A549 (cell line): ENCODE data around the gene PARP1. TPM values are rescaled to one million over a fixed set of nuclear protein-coding genes. Genes with fewer than 3 reads are reported as not detected.

Experiments used
- ATAC-seq, 2 experiments: fragments of 200-7000 bp in 1 of 2; fragments of >200 bp in 1 of 2; cut with Nextera tagmentation in 1 of 2; cut with Tn5 transposase in 1 of 2; 3 replicates each; pipeline versions ENCODE4 v1.8.0 to v1.9.1; 2018 to 2020; ENCODE audit warnings: mild to moderate bottlenecking in 1 of 2, moderate library complexity in 1 of 2
- CTCF ChIA-PET: fragments of 300-600 bp; sonication (Branson Sonifier 250); formaldehyde crosslinking; extraction: SDS; loops from one replicate; lab custom pipeline; 2021; ENCODE audit warnings: antibody characterized with exemption, inconsistent platforms; lab: Yijun Ruan, JAX
- POLR2A ChIA-PET: fragments of 350-600 bp; formaldehyde crosslinking; extraction: SDS; loops from one replicate; lab custom pipeline; 2021; ENCODE audit warnings: antibody characterized with exemption, inconsistent platforms; lab: Yijun Ruan, JAX
- DNase-seq, 2 experiments: peaks; one replicate each; pipeline versions ENCODE4 v3.0.0 to v3.0.0-alpha.2; 2011 to 2016; ENCODE audit warnings: low read depth in 1 of 2, low spot score in 1 of 2
- FAIRE-seq: peaks from 2 replicates; lab custom pipeline; 2011; peaks lifted over from hg19 to GRCh38; lab: Jason Lieb, UNC
- H3K27ac ChIP-seq, 2 experiments: fragments of >200 bp; sonication (Bioruptor Twin); formaldehyde crosslinking; 3 replicates each; pipeline ENCODE4 v1.5.1; 2016 to 2017
- H3K4me1 ChIP-seq: fragments of >200 bp; sonication (Bioruptor Twin); formaldehyde crosslinking; 3 replicates; pipeline ENCODE4 v1.6.1; 2016
- H3K4me2 ChIP-seq: fragments of >200 bp; sonication (Bioruptor Twin); formaldehyde crosslinking; 3 replicates; pipeline ENCODE4 v1.6.1; 2016
- H3K4me3 ChIP-seq: fragments of >200 bp; sonication (Bioruptor Twin); formaldehyde crosslinking; 3 replicates; pipeline ENCODE4 v1.5.1; 2016
- H3K9me3 ChIP-seq: fragments of >200 bp; sonication (Bioruptor Twin); formaldehyde crosslinking; 3 replicates; pipeline ENCODE4 v1.6.1; 2016
- BHLHE40 ChIP-seq: IDR thresholded peaks from 2 replicates; pipeline ENCODE4 v1.6.1; 2012; ENCODE audit warnings: low read depth, low read length, inconsistent platforms
- CBX2 ChIP-seq: fragments of 200-600 bp; sonication (generic); IDR thresholded peaks from 2 replicates; pipeline ENCODE4 v1.6.1; 2016; ENCODE audit warnings: low read depth, mild to moderate bottlenecking, borderline replicate concordance
- CBX8 ChIP-seq: fragments of 200-600 bp; sonication (generic); IDR thresholded peaks from 2 replicates; pipeline ENCODE4 v1.6.1; 2016
- CHD2 ChIP-seq: fragments of 150-350 bp; IDR thresholded peaks from 2 replicates; pipeline ENCODE4 v1.6.1; 2014; ENCODE audit warnings: low read length; ENCODE audit not compliant: partially characterized antibody
- CHD4 ChIP-seq: fragments of 200-600 bp; sonication (generic); IDR thresholded peaks from 2 replicates; pipeline ENCODE4 v1.6.1; 2016; ENCODE audit warnings: antibody characterized with exemption, mild to moderate bottlenecking, borderline replicate concordance
- EHF ChIP-seq: fragments of 250-450 bp; sonication (Bioruptor Pico); IDR thresholded peaks from 2 replicates; pipeline ENCODE4 v1.5.0; 2020; ENCODE audit warnings: mild to moderate bottlenecking
- ESRRA ChIP-seq: fragments of 150-350 bp; IDR thresholded peaks from 2 replicates; pipeline ENCODE4 v1.6.1; 2014; ENCODE audit warnings: mild to moderate bottlenecking, low read length, borderline replicate concordance
- FOSB ChIP-seq: fragments of 250-450 bp; sonication (Bioruptor Pico); IDR thresholded peaks from 2 replicates; pipeline ENCODE4 v1.5.0; 2020; ENCODE audit warnings: mild to moderate bottlenecking, moderate library complexity
- HDAC2 ChIP-seq: fragments of 200-600 bp; sonication (generic); IDR thresholded peaks from 2 replicates; pipeline ENCODE4 v1.6.1; 2016
- HOXB13 ChIP-seq: fragments of 250-450 bp; sonication (Bioruptor Pico); IDR thresholded peaks from 2 replicates; pipeline ENCODE4 v1.5.0; 2020; ENCODE audit warnings: low read depth, mild to moderate bottlenecking, moderate library complexity
- KDM5A ChIP-seq: fragments of 200-600 bp; sonication (generic); IDR thresholded peaks from 2 replicates; pipeline ENCODE4 v1.6.1; 2016; ENCODE audit warnings: antibody characterized with exemption, mild to moderate bottlenecking
- MAFK ChIP-seq: fragments of 450-650 bp; IDR thresholded peaks from 2 replicates; pipeline ENCODE4 v1.6.1; 2014; ENCODE audit not compliant: partially characterized antibody
- MAZ ChIP-seq: fragments of 150-350 bp; IDR thresholded peaks from 2 replicates; pipeline ENCODE4 v1.6.1; 2014; ENCODE audit warnings: antibody characterized with exemption, low read depth, low read length, borderline replicate concordance
- NFE2L2 ChIP-seq: fragments of 150-350 bp; conservative IDR thresholded peaks from 2 replicates; pipeline ENCODE4 v1.6.1; 2014; ENCODE audit warnings: low read length
- NPAS2 ChIP-seq: fragments of 250-450 bp; sonication (Bioruptor Pico); IDR thresholded peaks from 2 replicates; pipeline ENCODE4 v1.8.0; 2022; ENCODE audit warnings: mild to moderate bottlenecking, moderate library complexity, borderline replicate concordance
- POLR2A ChIP-seq: IDR thresholded peaks from 2 replicates; pipeline ENCODE4 v1.6.1; 2012; ENCODE audit warnings: mild to moderate bottlenecking, low read length
- RARB ChIP-seq: fragments of 250-450 bp; sonication (Bioruptor Pico); IDR thresholded peaks from 2 replicates; pipeline ENCODE4 v1.8.0; 2021; ENCODE audit warnings: mild to moderate bottlenecking, moderate library complexity
- RCOR1 ChIP-seq: fragments of 150-350 bp; IDR thresholded peaks from 2 replicates; pipeline ENCODE4 v1.6.1; 2014; ENCODE audit warnings: antibody characterized with exemption, low read length, low read depth
- RNF2 ChIP-seq: fragments of 200-600 bp; sonication (generic); IDR thresholded peaks from 2 replicates; pipeline ENCODE4 v1.6.1; 2016; ENCODE audit warnings: low read depth, mild to moderate bottlenecking, antibody characterized with exemption, moderate library complexity, borderline replicate concordance
- TFCP2L1 ChIP-seq: fragments of 250-450 bp; sonication (Bioruptor Pico); IDR thresholded peaks from 2 replicates; pipeline ENCODE4 v1.5.0; 2021; ENCODE audit warnings: mild to moderate bottlenecking
- TP53 ChIP-seq: fragments of 250-450 bp; sonication (Bioruptor Pico); IDR thresholded peaks from 2 replicates; pipeline ENCODE4 v1.5.0; 2021; ENCODE audit warnings: mild to moderate bottlenecking, moderate library complexity
- USF2 ChIP-seq: fragments of 450-650 bp; IDR thresholded peaks from 2 replicates; pipeline ENCODE4 v1.6.1; 2014; ENCODE audit warnings: antibody characterized with exemption
- ZNF302 ChIP-seq: fragments of 250-450 bp; sonication (Bioruptor Pico); IDR thresholded peaks from 2 replicates; pipeline ENCODE4 v1.9.0; 2021; ENCODE audit warnings: inconsistent platforms, mild to moderate bottlenecking, moderate library complexity
- ZSCAN20 ChIP-seq: fragments of 250-450 bp; sonication (Bioruptor Pico); IDR thresholded peaks from 2 replicates; pipeline ENCODE4 v1.8.0; 2022; ENCODE audit warnings: mild to moderate bottlenecking, moderate library complexity
- WGBS: methylation state at CpG from one replicate; pipeline ENCODE4 v1.1.6; 2017; ENCODE audit errors: missing lambda C conversion rate; 5-methylcytosine and 5-hydroxymethylcytosine counted together
- polyA plus RNA-seq, 4 experiments: library from polyadenylated mRNA; depleted of rRNA in 3 of 4; stranded (reverse); fragments of >200 nt; fragmentation: RNase III in 1 of 4; extraction: RNeasy Plus Mini Kit Qiagen cat#74134 plus additional on column Dnase treatment in 1 of 4; gene quantifications; 2 replicates in 3 of 4; 3 replicates in 1 of 4; pipeline ENCODE4 v1.2.3, GENCODE V29; 2011 to 2017
- TF ChIP-seq, protein P1 (sequence below): fragments of 250-450 bp; sonication (Bioruptor Pico); IDR thresholded peaks from 2 replicates; pipeline ENCODE4 v1.5.0; 2021; ENCODE audit warnings: mild to moderate bottlenecking, moderate library complexity, borderline replicate concordance
- TF ChIP-seq, protein P2 (sequence below): IDR thresholded peaks from 2 replicates; pipeline ENCODE4 v1.6.1; 2012; ENCODE audit warnings: low read depth, borderline replicate concordance
- TF ChIP-seq, protein P3 (sequence below): IDR thresholded peaks from 2 replicates; pipeline ENCODE4 v1.6.1; 2012
- TF ChIP-seq, protein P4 (sequence below): fragments of >200 bp; sonication (Bioruptor Twin); formaldehyde crosslinking; IDR thresholded peaks from 3 replicates; pipeline ENCODE4 v1.5.1; 2016

The PARP1 gene
- polyA plus RNA-seq, 2 of the 4 experiments (the other 2 are of a cell fraction) = 125 to 134 TPM

DNA sequence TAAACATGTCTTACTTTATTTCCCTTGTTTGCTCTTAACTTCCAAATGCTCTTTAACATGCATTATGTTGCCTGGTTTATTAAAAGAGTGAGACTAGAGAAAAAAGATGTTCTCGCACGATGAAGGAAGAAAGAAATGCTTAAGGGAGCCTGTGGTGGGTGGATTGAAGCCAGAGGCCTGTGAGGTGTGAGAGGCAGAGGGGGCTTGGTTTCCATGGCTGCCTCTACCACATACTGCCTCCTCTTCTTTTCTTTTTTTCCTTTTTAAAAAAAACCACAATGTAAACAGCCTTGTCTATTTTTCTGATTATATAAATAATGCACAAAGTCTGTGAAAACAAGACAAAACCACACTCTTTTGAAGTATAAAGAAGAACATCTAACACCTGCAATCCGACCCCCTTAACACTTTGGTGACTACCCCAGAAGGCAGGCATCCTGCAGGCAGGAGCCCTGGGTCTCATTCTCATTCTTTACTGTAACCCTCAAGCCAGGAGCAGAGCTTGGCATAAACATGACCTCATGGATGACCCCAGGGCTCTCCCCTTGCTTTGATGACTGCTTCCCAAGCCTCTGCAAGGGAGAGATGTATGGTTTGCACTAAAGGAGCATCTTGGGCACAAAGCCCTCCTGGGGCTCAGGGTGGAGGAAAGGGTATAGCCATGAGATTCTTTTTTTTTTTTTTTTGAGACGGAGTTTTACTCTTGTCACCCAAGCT is 10.1 kb upstream of the PARP1 start:
- Histone ChIP-seq H3K4me3 (no peak overlapping the region), H3K4me1 (no peaks in the 10 kb centered on the region), H3K4me2 (no peak overlapping the region), H3K9me3 (no peaks in the 10 kb centered on the region), H3K27ac (no peak overlapping the region)
- TF ChIP-seq MAFK (no peak), EHF (no peak), BHLHE40 (no peak)
- ChIA-PET CTCF (interaction anchor here (0.7 to 6.1 kb wide), 2 partner anchors 10 to 129 kb away, joined by 3 to 33 read pairs; partner anchors contain the start of gene PARP1), POLR2A (no interaction called here)
- ATAC-seq (no peak), DNase-seq (no peak), FAIRE-seq (no peak)
- WGBS = 67% methylated on average over 4 of the region's 4 CpGs

DNA sequence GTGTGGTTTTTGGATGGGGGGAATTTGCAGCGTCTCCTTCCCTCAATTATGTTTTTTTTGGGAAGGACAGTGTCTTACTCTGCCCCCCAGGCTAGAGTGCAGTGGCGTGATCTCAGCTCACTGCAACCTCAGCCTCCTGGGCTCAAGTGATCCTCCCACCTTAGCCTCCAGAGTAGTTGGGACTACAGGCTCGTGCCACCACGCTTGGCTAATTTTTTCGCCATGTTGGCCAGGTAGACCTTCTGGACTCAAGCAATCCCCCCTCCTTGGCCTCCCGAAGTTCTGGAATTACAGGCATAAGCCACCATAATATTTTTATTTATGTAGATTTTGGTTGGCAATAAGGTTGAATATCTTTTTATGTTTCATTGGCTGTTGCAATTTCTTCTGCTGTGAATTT is 9.5 kb upstream of the PARP1 start:
- Histone ChIP-seq H3K4me2 (no peak overlapping the region), H3K27ac (no peak overlapping the region), H3K9me3 (no peaks in the 10 kb centered on the region), H3K4me3 (no peak overlapping the region), H3K4me1 (no peaks in the 10 kb centered on the region)
- FAIRE-seq (no peak), ATAC-seq (no peak), DNase-seq (no peak)
- ChIA-PET POLR2A (no interaction called here), CTCF (interaction anchor here (0.7 to 6.1 kb wide), 3 partner anchors 7 to 130 kb away, joined by 3 to 33 read pairs (median 7); partner anchors contain the start of gene PARP1)
- WGBS = 54% methylated on average over 6 of the region's 6 CpGs
- TF ChIP-seq POLR2A (no peak), NFE2L2 (no peak), CHD2 (no peak), ZSCAN20 (CRISPR knock-in tag) (no peak), MAFK (no peak), ZNF302 (CRISPR knock-in tag) (no peak), NPAS2 (no peak), RARB (CRISPR knock-in tag) (no peak), HOXB13 (no peak), TFCP2L1 (CRISPR knock-in tag) (no peak), FOSB (CRISPR knock-in tag) (no peak), EHF (no peak), KDM5A (no peak), USF2 (no peak)
- TF ChIP-seq, protein P1, sequence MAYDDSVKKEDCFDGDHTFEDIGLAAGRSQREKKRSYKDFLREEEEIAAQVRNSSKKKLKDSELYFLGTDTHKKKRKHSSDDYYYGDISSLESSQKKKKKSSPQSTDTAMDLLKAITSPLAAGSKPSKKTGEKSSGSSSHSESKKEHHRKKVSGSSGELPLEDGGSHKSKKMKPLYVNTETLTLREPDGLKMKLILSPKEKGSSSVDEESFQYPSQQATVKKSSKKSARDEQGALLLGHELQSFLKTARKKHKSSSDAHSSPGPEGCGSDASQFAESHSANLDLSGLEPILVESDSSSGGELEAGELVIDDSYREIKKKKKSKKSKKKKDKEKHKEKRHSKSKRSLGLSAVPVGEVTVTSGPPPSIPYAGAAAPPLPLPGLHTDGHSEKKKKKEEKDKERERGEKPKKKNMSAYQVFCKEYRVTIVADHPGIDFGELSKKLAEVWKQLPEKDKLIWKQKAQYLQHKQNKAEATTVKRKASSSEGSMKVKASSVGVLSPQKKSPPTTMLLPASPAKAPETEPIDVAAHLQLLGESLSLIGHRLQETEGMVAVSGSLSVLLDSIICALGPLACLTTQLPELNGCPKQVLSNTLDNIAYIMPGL (CRISPR knock-in tag) = no peak
- TF ChIP-seq, protein P2, sequence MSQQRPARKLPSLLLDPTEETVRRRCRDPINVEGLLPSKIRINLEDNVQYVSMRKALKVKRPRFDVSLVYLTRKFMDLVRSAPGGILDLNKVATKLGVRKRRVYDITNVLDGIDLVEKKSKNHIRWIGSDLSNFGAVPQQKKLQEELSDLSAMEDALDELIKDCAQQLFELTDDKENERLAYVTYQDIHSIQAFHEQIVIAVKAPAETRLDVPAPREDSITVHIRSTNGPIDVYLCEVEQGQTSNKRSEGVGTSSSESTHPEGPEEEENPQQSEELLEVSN = no peak
- TF ChIP-seq, protein P3, sequence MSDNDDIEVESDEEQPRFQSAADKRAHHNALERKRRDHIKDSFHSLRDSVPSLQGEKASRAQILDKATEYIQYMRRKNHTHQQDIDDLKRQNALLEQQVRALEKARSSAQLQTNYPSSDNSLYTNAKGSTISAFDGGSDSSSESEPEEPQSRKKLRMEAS = no peak

DNA sequence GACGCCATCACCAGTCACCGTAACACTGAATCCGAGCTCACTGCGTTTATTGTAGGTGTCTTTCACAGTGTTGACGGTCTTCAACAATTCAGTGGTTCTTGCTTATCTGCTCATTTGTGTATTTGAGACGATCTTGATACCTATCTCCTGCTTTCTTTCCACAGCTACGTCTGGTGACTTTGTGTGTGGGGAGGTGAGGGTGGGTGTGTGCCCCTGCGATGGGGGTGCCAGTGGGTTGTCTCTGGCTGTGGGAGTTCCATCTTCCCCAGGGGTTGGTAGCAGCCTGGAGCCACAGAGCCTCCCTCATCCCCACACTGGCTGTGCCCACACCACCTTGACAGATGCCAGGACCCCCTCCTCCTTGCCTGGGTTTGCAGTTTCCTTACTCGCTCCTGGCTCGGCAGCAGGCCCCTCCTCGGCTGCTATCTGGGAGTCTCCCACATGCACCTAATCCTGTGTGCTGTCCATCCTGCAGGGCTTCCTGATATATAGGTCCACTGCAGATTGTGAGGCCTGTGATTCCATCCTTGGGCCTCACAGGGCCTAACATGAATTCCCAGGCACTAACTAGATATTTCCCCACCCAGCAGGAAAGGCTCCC is 6.3 kb upstream of the PARP1 start:
- CTCF ChIA-PET = interaction anchor here (0.6 to 5.6 kb wide), 3 partner anchors 9 to 525 kb away, joined by 3 to 38 read pairs (median 4); no protein-coding TSS in a partner anchor
- DNase-seq (no peak), FAIRE-seq (no peak), ATAC-seq (no peak)
- H3K27ac ChIP-seq = no peak overlapping the region
- WGBS = 60% methylated on average over 11 of the region's 11 CpGs
- no peaks in the 10 kb centered on the region for H3K4me1 ChIP-seq
- no peak overlapping the region for H3K4me3 ChIP-seq
- POLR2A ChIA-PET = no interaction called here
- H3K4me2 ChIP-seq = no peak overlapping the region
- H3K9me3 ChIP-seq = no peaks in the 10 kb centered on the region
- TF ChIP-seq RNF2 (no peak), HDAC2 (no peak), CBX8 (no peak), TP53 (CRISPR knock-in tag) (no peak), ESRRA (no peak), MAZ (no peak), CBX2 (no peak), NPAS2 (no peak), RCOR1 (no peak), BHLHE40 (no peak), CHD4 (no peak)
- TF ChIP-seq, protein P3 = no peak
- TF ChIP-seq, protein P2 = no peak
- TF ChIP-seq, protein P4, sequence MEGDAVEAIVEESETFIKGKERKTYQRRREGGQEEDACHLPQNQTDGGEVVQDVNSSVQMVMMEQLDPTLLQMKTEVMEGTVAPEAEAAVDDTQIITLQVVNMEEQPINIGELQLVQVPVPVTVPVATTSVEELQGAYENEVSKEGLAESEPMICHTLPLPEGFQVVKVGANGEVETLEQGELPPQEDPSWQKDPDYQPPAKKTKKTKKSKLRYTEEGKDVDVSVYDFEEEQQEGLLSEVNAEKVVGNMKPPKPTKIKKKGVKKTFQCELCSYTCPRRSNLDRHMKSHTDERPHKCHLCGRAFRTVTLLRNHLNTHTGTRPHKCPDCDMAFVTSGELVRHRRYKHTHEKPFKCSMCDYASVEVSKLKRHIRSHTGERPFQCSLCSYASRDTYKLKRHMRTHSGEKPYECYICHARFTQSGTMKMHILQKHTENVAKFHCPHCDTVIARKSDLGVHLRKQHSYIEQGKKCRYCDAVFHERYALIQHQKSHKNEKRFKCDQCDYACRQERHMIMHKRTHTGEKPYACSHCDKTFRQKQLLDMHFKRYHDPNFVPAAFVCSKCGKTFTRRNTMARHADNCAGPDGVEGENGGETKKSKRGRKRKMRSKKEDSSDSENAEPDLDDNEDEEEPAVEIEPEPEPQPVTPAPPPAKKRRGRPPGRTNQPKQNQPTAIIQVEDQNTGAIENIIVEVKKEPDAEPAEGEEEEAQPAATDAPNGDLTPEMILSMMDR = no peak
